Mucosa of descending colon (tissue), 3 donors: ENCODE data around the gene GNAO1. TPM values are rescaled to one million over a fixed set of nuclear protein-coding genes. Genes with fewer than 3 reads are reported as not detected.

Experiments used
- ATAC-seq: fragments of 200-7000 bp; cut with Tn5 transposase; one replicate; pipeline ENCODE4 v1.9.1; 2020; ENCODE audit warnings: mild to moderate bottlenecking, moderate library complexity
- DNase-seq, 3 donors: peaks; one replicate each; pipeline ENCODE4 v3.0.0-alpha.2; 2020
- H3K36me3 ChIP-seq: fragments of 200-600 bp; one replicate; pipeline ENCODE4 v1.8.0; 2021; ENCODE audit warnings: low read depth, mild to moderate bottlenecking
- H3K4me1 ChIP-seq: fragments of 200-600 bp; one replicate; pipeline ENCODE4 v1.8.0; 2021; ENCODE audit warnings: low read depth, mild to moderate bottlenecking
- H3K4me3 ChIP-seq: fragments of 200-600 bp; one replicate; pipeline ENCODE4 v1.8.0; 2021; ENCODE audit warnings: mild to moderate bottlenecking
- H3K9me3 ChIP-seq: fragments of 200-600 bp; one replicate; pipeline ENCODE4 v1.8.0; 2021; ENCODE audit warnings: mild to moderate bottlenecking
- CTCF ChIP-seq: fragments of 200-600 bp; IDR thresholded peaks from one replicate; pipeline ENCODE4 v1.8.0; 2022; ENCODE audit warnings: antibody characterized with exemption, mild to moderate bottlenecking
- intact Hi-C, 2 donors: fragments of 100-400 bp; cut with DNase I in 1 of 2; cut with micrococcal nuclease in 1 of 2; formaldehyde crosslinking; loops; one replicate each; pipeline versions ENCODE4 v1.11.0 to v1.11.1; 2022; cut with DNase I, micrococcal nuclease
- total RNA-seq, 3 donors: library from RNA; stranded (reverse); fragmentation: NEBNext Ultra II Directional in 2 of 3; extraction: Animal tissue kit (Norgen Biotek cat#: 25700) in 2 of 3; gene quantifications; one replicate each; pipeline versions ENCODE4 v1.2.1 to v1.2.4, GENCODE V29; 2021 to 2023
- donor health status: DM: no; HTN: no; CAD: no; lungs with moderate emphysema.
- donor health status: DM: no; HTN: no; CAD: no.
- donor health status: DM: no; HTN: yes; CAD: no.

Gene GNAO1
- total RNA-seq, 3 donors from 2014 or later, result 8.3 to 113 (median 9.8) TPM

DNA sequence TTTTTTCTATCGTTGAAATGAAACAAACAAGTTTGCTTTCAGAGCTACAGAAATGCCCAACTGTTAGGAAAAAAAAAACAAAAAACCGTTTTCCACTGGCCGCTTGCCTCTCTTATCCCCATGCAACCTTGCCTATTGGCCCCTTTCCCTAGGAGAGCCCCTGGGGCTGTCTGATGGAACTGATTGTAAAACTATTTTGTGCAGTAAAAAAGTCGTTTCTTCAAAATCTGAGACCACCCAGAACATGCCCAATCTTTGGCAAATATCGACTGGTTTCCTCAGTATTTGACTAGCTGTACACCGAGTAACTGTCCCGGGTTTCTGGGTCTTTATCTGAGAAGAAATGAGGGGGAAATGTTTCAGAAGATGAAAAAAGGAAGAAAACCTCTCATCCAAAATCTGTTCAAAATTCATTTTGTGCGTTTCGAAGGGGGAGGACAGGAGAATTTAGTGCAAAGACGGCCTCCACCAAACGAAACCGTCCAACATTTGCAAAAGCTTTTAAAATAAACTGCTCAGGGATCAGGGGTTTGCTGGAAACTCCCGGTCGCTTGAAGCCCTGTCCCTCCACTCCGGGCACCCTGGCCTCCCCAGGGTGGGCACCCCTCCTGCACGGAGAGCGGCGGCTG lies 1.1 kb upstream of the GNAO1 start:
- ATAC-seq, result no peak
- DNase-seq, result no peak
- H3K4me1 ChIP-seq, result peaks cover 3% of the 10 kb centered on the region
- intact Hi-C loops, result loop anchor here in 1 of 2 donors (10.0 kb wide), 1 partner anchor 75 kb away; no protein-coding TSS in a partner anchor
- no peak overlapping the region for H3K4me3 ChIP-seq
- TF ChIP-seq CTCF, result no peak
- no peaks in the 10 kb centered on the region for H3K9me3 ChIP-seq
- no peaks in the 10 kb centered on the region for H3K36me3 ChIP-seq

GRCh38 chr16:56190677-56191155 lies 573 bp upstream of the GNAO1 start:
- Histone ChIP-seq H3K9me3 (no peaks in the 10 kb centered on the region), H3K36me3 (no peaks in the 10 kb centered on the region), H3K4me1 (peaks cover 3% of the 10 kb centered on the region), H3K4me3 (no peak overlapping the region)
- TF ChIP-seq CTCF, result no peak
- DNase-seq (peak in 2 of 3 donors; percentile 48 to 54), ATAC-seq (no peak)
- intact Hi-C loops, result loop anchor here in 1 of 2 donors (10.0 kb wide), 1 partner anchor 74 kb away; no protein-coding TSS in a partner anchor

- Histone ChIP-seq H3K4me3 (peak overlapping the region; percentile 19), H3K36me3 (no peaks in the 10 kb centered on the region), H3K9me3 (no peaks in the 10 kb centered on the region), H3K4me1 (peaks cover 3% of the 10 kb centered on the region)
- TF ChIP-seq CTCF, result no peak
- DNase-seq, result peak in 1 of 3 donors; percentile 41
- ATAC-seq, result no peak
- intact Hi-C loops, result loop anchor here in 1 of 2 donors (10.0 kb wide), 1 partner anchor 73 kb away; no protein-coding TSS in a partner anchor
Observed at GRCh38 chr16:56191835-56192634, 746 bp downstream of the GNAO1 start.

DNA sequence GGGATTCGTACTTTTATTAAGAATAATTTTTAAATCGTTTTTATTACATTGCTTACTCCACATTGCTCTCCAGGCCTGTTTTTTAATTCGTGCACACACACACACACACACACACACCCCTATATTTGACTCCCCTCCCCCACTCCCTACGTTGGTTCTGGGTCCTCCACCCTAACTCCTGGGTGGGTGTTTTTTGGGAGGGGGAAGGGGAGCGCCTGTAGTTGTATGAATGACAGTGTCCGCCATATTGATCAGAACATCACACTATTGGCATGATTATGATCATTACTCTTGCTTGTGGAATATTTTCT lies 1.3 kb downstream of the GNAO1 start:
- H3K4me1 ChIP-seq, result peaks cover 3% of the 10 kb centered on the region
- no peak overlapping the region for H3K4me3 ChIP-seq
- intact Hi-C loops, result loop anchor here in 1 of 2 donors (10.0 kb wide), 1 partner anchor 72 kb away; no protein-coding TSS in a partner anchor

More for the DNA sequence above, 1.3 kb downstream of the GNAO1 start:
- no peaks in the 10 kb centered on the region for H3K36me3 ChIP-seq
- DNase-seq (no peak), ATAC-seq (no peak)
- TF ChIP-seq CTCF, result no peak
- H3K9me3 ChIP-seq, result no peaks in the 10 kb centered on the region
